Duodenal mucosa (tissue), 2 donors: ENCODE results near the gene CLPX.

Source experiments
- H3K27ac ChIP-seq: one replicate; pipeline ENCODE4 v1.7.0; 2013; ENCODE audit warnings: low read depth, low read length
- H3K27me3 ChIP-seq, 2 donors: one replicate each; pipeline ENCODE4 v1.7.0; 2013; ENCODE audit warnings: low read length in 2 of 2, control low read depth in 1 of 2; ENCODE audit not compliant: insufficient read depth in 2 of 2, control insufficient read depth in 1 of 2
- H3K36me3 ChIP-seq, 2 donors: one replicate each; pipeline ENCODE4 v1.7.0; 2013; ENCODE audit warnings: low read length in 2 of 2, control low read depth in 1 of 2; ENCODE audit not compliant: insufficient read depth in 2 of 2, control insufficient read depth in 1 of 2
- H3K4me1 ChIP-seq, 2 donors: one replicate each; pipeline ENCODE4 v1.7.0; 2013; ENCODE audit warnings: low read length in 2 of 2, control low read depth in 1 of 2; ENCODE audit not compliant: insufficient read depth in 2 of 2, control insufficient read depth in 1 of 2
- H3K4me3 ChIP-seq, 2 donors: one replicate each; pipeline ENCODE4 v1.7.0; 2013; ENCODE audit warnings: low read length in 2 of 2, low read depth in 1 of 2
- H3K9ac ChIP-seq, 2 donors: one replicate each; pipeline ENCODE4 v1.7.0; 2013; ENCODE audit warnings: low read length in 2 of 2, low read depth in 1 of 2
- H3K9me3 ChIP-seq, 2 donors: one replicate each; pipeline ENCODE4 v1.7.0; 2013; ENCODE audit warnings: low read length in 2 of 2, control low read depth in 1 of 2; ENCODE audit not compliant: control insufficient read depth in 1 of 2

Gene CLPX

GRCh38 chr15:65217526-65218482 is 32.7 kb upstream of the CLPX start:
- Histone ChIP-seq H3K27ac (no peak overlapping the region), H3K9me3 (no peaks in the 10 kb centered on the region), H3K27me3 (no peaks in the 10 kb centered on the region), H3K9ac (no peak overlapping the region), H3K4me3 (no peak overlapping the region), H3K36me3 (no peaks in the 10 kb centered on the region), H3K4me1 (no peaks in the 10 kb centered on the region)

GRCh38 chr15:65215496-65215895 is 30.4 kb upstream of the CLPX start:
- Histone ChIP-seq H3K4me3 (no peak overlapping the region), H3K9me3 (no peaks in the 10 kb centered on the region), H3K27ac (no peak overlapping the region), H3K27me3 (no peaks in the 10 kb centered on the region), H3K4me1 (no peaks in the 10 kb centered on the region), H3K9ac (no peak overlapping the region), H3K36me3 (no peaks in the 10 kb centered on the region)

GRCh38 chr15:65214010-65214409 is 28.9 kb upstream of the CLPX start:
- Histone ChIP-seq H3K4me3 (no peak overlapping the region), H3K4me1 (no peaks in the 10 kb centered on the region), H3K9ac (no peak overlapping the region), H3K9me3 (no peaks in the 10 kb centered on the region), H3K36me3 (no peaks in the 10 kb centered on the region), H3K27ac (no peak overlapping the region), H3K27me3 (no peaks in the 10 kb centered on the region)

GRCh38 chr15:65213241-65213640 is 28.1 kb upstream of the CLPX start:
- no peaks in the 10 kb centered on the region for H3K27me3 ChIP-seq
- no peak overlapping the region for H3K27ac ChIP-seq
- H3K9me3 ChIP-seq = no peaks in the 10 kb centered on the region
- H3K4me3 ChIP-seq = no peak overlapping the region
- no peaks in the 10 kb centered on the region for H3K36me3 ChIP-seq
- H3K4me1 ChIP-seq = no peaks in the 10 kb centered on the region
- no peak overlapping the region for H3K9ac ChIP-seq

- no peaks in the 10 kb centered on the region for H3K27me3 ChIP-seq
- H3K27ac ChIP-seq = no peak overlapping the region
- H3K4me3 ChIP-seq = no peak overlapping the region
- no peaks in the 10 kb centered on the region for H3K4me1 ChIP-seq
- no peak overlapping the region for H3K9ac ChIP-seq
- no peaks in the 10 kb centered on the region for H3K36me3 ChIP-seq
- H3K9me3 ChIP-seq = no peaks in the 10 kb centered on the region
Measured at GRCh38 chr15:65212097-65212496, 27.0 kb upstream of the CLPX start.

GRCh38 chr15:65211482-65211982 is 26.4 kb upstream of the CLPX start:
- H3K9me3 ChIP-seq = no peaks in the 10 kb centered on the region
- H3K27me3 ChIP-seq = no peaks in the 10 kb centered on the region
- H3K9ac ChIP-seq = no peak overlapping the region
- H3K4me3 ChIP-seq = no peak overlapping the region
- H3K36me3 ChIP-seq = no peaks in the 10 kb centered on the region
- H3K4me1 ChIP-seq = no peaks in the 10 kb centered on the region
- H3K27ac ChIP-seq = no peak overlapping the region

GRCh38 chr15:65210770-65211481 is 25.8 kb upstream of the CLPX start, which contains the start of gene CILP:
CILP (minus strand) TSS chr15:65211473; CDS start chr15:65209755, 1,718 bp downstream.
- no peak within 1 kb of the TSS for H3K27ac ChIP-seq
- H3K4me1 ChIP-seq = no peaks in the 10 kb centered on the region
- no peaks in the 10 kb centered on the region for H3K27me3 ChIP-seq
- no peaks in the 10 kb centered on the region for H3K36me3 ChIP-seq
- no peaks in the 10 kb centered on the region for H3K9me3 ChIP-seq
- no peak within 1 kb of the TSS for H3K4me3 ChIP-seq
- no peak within 1 kb of the TSS for H3K9ac ChIP-seq

GRCh38 chr15:65209701-65210643 is 24.8 kb upstream of the CLPX start:
- no peak overlapping the region for H3K4me3 ChIP-seq
- H3K4me1 ChIP-seq = no peaks in the 10 kb centered on the region
- H3K9me3 ChIP-seq = no peaks in the 10 kb centered on the region
- H3K36me3 ChIP-seq = no peaks in the 10 kb centered on the region
- no peak overlapping the region for H3K27ac ChIP-seq
- H3K27me3 ChIP-seq = no peaks in the 10 kb centered on the region
- H3K9ac ChIP-seq = no peak overlapping the region

GRCh38 chr15:65208647-65209046 is 23.5 kb upstream of the CLPX start:
- no peak overlapping the region for H3K4me3 ChIP-seq
- H3K4me1 ChIP-seq = no peaks in the 10 kb centered on the region
- H3K9ac ChIP-seq = no peak overlapping the region
- H3K27ac ChIP-seq = no peak overlapping the region
- H3K9me3 ChIP-seq = no peaks in the 10 kb centered on the region
- no peaks in the 10 kb centered on the region for H3K36me3 ChIP-seq
- H3K27me3 ChIP-seq = no peaks in the 10 kb centered on the region
